WERI-Rb-1 (cell line): Measurements from ENCODE around the gene NALCN.
A peak's percentile ranks its signal among the peaks of the same experiment; 100 is the strongest.
"Not testable (repeated sequence)": the region's sequence is repeated elsewhere in the genome, so short reads cannot be mapped to it uniquely, and the experiment has no call there.

Source experiments
- DNase-seq: peaks from one replicate; pipeline ENCODE4 v3.0.0-alpha.2; 2020
- H3K27ac ChIP-seq: fragments of 250-450 bp; sonication (Bioruptor Pico); 2 replicates; pipeline ENCODE4 v1.5.1; 2020; ENCODE audit warnings: mild to moderate bottlenecking, moderate library complexity
- H3K27me3 ChIP-seq: fragments of 250-450 bp; sonication (Bioruptor Pico); 2 replicates; pipeline ENCODE4 v1.5.1; 2021; ENCODE audit warnings: mild to moderate bottlenecking, low read depth, moderate library complexity; ENCODE audit not compliant: insufficient read depth, severe bottlenecking
- H3K36me3 ChIP-seq: fragments of 250-450 bp; sonication (Bioruptor Pico); 2 replicates; pipeline ENCODE4 v1.5.1; 2020; ENCODE audit warnings: mild to moderate bottlenecking, moderate library complexity
- H3K4me3 ChIP-seq: 2 replicates; pipeline ENCODE4 v1.5.1; 2011; ENCODE audit warnings: low read depth, mild to moderate bottlenecking, control low read depth, low read length
- H3K9me3 ChIP-seq: fragments of 250-450 bp; sonication (Bioruptor Pico); 2 replicates; pipeline ENCODE4 v1.5.1; 2021; ENCODE audit warnings: mild to moderate bottlenecking, moderate library complexity; ENCODE audit not compliant: severe bottlenecking
- CTCF ChIP-seq: IDR thresholded peaks from 2 replicates; pipeline ENCODE4 v1.5.1; 2011; ENCODE audit warnings: low read depth, mild to moderate bottlenecking, control low read depth, inconsistent platforms, low read length

NALCN gene

GRCh38 chr13:101326710-101327109 is 89.6 kb downstream of the NALCN start:
- Histone ChIP-seq H3K36me3 (no peaks in the 10 kb centered on the region), H3K4me3 (no peak overlapping the region), H3K27me3 (no peaks in the 10 kb centered on the region), H3K9me3 (no peaks in the 10 kb centered on the region), H3K27ac (no peak overlapping the region)
- TF ChIP-seq CTCF, result no peak
- DNase-seq, result no peak

GRCh38 chr13:101325423-101325822 is 90.9 kb downstream of the NALCN start:
- H3K9me3 ChIP-seq, result no peaks in the 10 kb centered on the region
- peak overlapping the region; percentile 13; the same call in 1 of the 2 replicates for H3K27ac ChIP-seq
- H3K36me3 ChIP-seq, result no peaks in the 10 kb centered on the region
- peak; percentile 37 for DNase-seq
- no peak for TF ChIP-seq CTCF
- H3K4me3 ChIP-seq, result no peak overlapping the region
- no peaks in the 10 kb centered on the region for H3K27me3 ChIP-seq

- H3K27ac ChIP-seq, result no peak overlapping the region
- no peaks in the 10 kb centered on the region for H3K9me3 ChIP-seq
- no peak overlapping the region for H3K4me3 ChIP-seq
- no peak for DNase-seq
- no peaks in the 10 kb centered on the region for H3K27me3 ChIP-seq
- H3K36me3 ChIP-seq, result no peaks in the 10 kb centered on the region
- no peak for TF ChIP-seq CTCF
Measured at GRCh38 chr13:101323601-101324000, 92.7 kb downstream of the NALCN start.

- Histone ChIP-seq H3K9me3 (no peaks in the 10 kb centered on the region), H3K36me3 (no peaks in the 10 kb centered on the region), H3K27me3 (no peaks in the 10 kb centered on the region), H3K4me3 (no peak overlapping the region), H3K27ac (no peak overlapping the region)
- no peak for TF ChIP-seq CTCF
- DNase-seq, result no peak
Measured at GRCh38 chr13:101317986-101318523, 98.3 kb downstream of the NALCN start.

GRCh38 chr13:101313479-101313878 is 102.8 kb downstream of the NALCN start:
- not testable (repeated sequence) for H3K27me3 ChIP-seq, H3K4me3 ChIP-seq, DNase-seq, H3K27ac ChIP-seq, H3K36me3 ChIP-seq, H3K9me3 ChIP-seq

- Histone ChIP-seq H3K27ac (no peak overlapping the region), H3K9me3 (no peaks in the 10 kb centered on the region), H3K4me3 (no peak overlapping the region), H3K36me3 (no peaks in the 10 kb centered on the region), H3K27me3 (no peaks in the 10 kb centered on the region)
- no peak for DNase-seq
- TF ChIP-seq CTCF, result no peak
Measured at GRCh38 chr13:101309014-101309619, 107.2 kb downstream of the NALCN start.
